ENCODE results near the gene CDK1.

GRCh38 chr10:60798870-60799269, 20.6 kb downstream of the CDK1 start:
- TF ChIP-seq SIN3A (IDR thresholded peaks at IDR 0.05; ENCODE audit: low read depth, low read length) (no peak), CTCF (IDR thresholded peaks at IDR 0.05 in 2 of 3, conservative IDR thresholded peaks at IDR 0.05 in 1 of 3; ENCODE audit: control insufficient read depth in 2 of 3, extremely low read depth in 1 of 3, insufficient read depth in 1 of 3, low read depth in 3 of 3, low read length in 3 of 3) (no peak), IKZF1 (conservative IDR thresholded peaks at IDR 0.05) (no peak), GATAD2B (conservative IDR thresholded peaks at IDR 0.05; ENCODE audit: low read depth) (no peak), TARDBP (IDR thresholded peaks at IDR 0.05; ENCODE audit: borderline replicate concordance) (no peak), CBX3 (IDR thresholded peaks at IDR 0.05; ENCODE audit: borderline replicate concordance, low read depth) (no peak), NFIC (IDR thresholded peaks at IDR 0.05; ENCODE audit: low read depth, low read length) (no peak), JUND (IDR thresholded peaks at IDR 0.05; ENCODE audit: low read depth, low read length) (no peak), EZH2 (IDR thresholded peaks at IDR 0.05; ENCODE audit: borderline replicate concordance, control insufficient read depth, low read depth, low read length) (no peak)

Data from GM12878 (cell line).